ENCODE results near the gene PHLPP1. TPM values are rescaled to one million over a fixed set of nuclear protein-coding genes. Genes with fewer than 3 reads are reported as not detected.

Gene PHLPP1
- total RNA-seq = 1 to 10 TPM; 5.5 to 9.7 (median 8.0) TPM

DNA sequence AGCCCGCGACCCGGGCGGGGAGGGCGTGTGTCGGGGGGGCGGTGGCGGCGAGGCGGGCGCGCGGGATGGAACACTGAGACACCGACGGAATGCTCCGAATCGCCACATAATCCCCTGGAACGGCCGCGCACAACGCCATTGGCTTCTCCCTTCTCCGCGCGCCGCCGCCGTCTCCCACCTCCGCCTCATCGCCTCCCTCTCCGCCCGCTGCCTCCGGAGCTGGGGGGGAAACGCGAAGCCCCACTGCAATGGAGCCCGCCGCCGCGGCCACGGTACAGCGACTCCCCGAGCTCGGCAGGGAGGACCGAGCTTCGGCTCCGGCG lies at the start of gene PHLPP1:
TSS of gene PHLPP1 (plus strand) at position 106 of the 323 bp plus-strand sequence. CDS start at position 249, 143 bp downstream.
- TF ChIP-seq POLR2A (IDR thresholded peaks at IDR 0.05) = peak; percentile 78 to 92
- TF ChIP-seq, protein P1, sequence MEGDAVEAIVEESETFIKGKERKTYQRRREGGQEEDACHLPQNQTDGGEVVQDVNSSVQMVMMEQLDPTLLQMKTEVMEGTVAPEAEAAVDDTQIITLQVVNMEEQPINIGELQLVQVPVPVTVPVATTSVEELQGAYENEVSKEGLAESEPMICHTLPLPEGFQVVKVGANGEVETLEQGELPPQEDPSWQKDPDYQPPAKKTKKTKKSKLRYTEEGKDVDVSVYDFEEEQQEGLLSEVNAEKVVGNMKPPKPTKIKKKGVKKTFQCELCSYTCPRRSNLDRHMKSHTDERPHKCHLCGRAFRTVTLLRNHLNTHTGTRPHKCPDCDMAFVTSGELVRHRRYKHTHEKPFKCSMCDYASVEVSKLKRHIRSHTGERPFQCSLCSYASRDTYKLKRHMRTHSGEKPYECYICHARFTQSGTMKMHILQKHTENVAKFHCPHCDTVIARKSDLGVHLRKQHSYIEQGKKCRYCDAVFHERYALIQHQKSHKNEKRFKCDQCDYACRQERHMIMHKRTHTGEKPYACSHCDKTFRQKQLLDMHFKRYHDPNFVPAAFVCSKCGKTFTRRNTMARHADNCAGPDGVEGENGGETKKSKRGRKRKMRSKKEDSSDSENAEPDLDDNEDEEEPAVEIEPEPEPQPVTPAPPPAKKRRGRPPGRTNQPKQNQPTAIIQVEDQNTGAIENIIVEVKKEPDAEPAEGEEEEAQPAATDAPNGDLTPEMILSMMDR (IDR thresholded peaks at IDR 0.05 in 4 of 5, conservative IDR thresholded peaks at IDR 0.05 in 1 of 5) = no peak
- peaks cover 21 to 38% of the 10 kb centered on the region in 2 donors for H3K4me1 ChIP-seq
- H3K27me3 ChIP-seq = no peaks in the 10 kb centered on the region
- H3K4me3 ChIP-seq = peak within 1 kb of the TSS; percentile 72 to 85 (median 73)
- H3K9me3 ChIP-seq = no peaks in the 10 kb centered on the region
- ATAC-seq (peak in 1 of 2 donors; percentile 34), DNase-seq (no peak)
- in situ Hi-C loops (cut with MboI; ENCODE audit: low sequenced_read_pairs in 4 of 4) (loop anchor here (10.0 to 25.0 kb wide), 6 partner anchors 269 to 722 kb away; partner anchors contain the start of genes PIGN (in 1 of the 4), RELCH (in 1 of the 4) and VPS4B (in 1 of the 4)), intact Hi-C loops (cut with DNase I; ENCODE audit: low total_unique reads) (loop anchor here (1.0 to 5.0 kb wide), 8 partner anchors 67 to 707 kb away; partner anchors contain the start of genes KDSR, VPS4B and ZCCHC2)
- H3K36me3 ChIP-seq = no peaks in the 10 kb centered on the region
- peak within 1 kb of the TSS; percentile 92 to 95 (median 94) for H3K27ac ChIP-seq

DNA sequence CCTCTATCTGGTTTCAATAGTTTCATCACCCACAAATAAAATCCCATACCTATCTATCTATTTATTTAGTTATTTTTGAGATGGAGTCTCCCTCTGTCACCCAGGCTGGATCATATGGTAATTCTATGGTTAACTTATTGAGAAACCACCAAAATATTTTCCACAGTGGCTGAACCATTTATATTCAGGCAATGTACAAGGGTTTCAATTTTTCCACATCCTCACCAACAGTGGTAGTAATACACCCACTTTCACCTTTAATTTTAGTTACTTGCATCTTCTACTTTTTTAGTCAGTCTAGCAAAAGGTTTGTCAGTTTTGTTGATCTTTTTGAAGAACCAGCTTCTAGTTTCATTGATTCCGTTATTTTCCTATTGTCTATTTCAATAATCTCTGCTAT lies 46.1 kb upstream of the PHLPP1 start:
- in situ Hi-C loops (cut with MboI; ENCODE audit: low sequenced_read_pairs in 4 of 4) (no loop called here), intact Hi-C loops (cut with DNase I; ENCODE audit: low total_unique reads) (no loop called here)
- no peaks in the 10 kb centered on the region for H3K9me3 ChIP-seq
- TF ChIP-seq, protein P1 (IDR thresholded peaks at IDR 0.05 in 4 of 5, conservative IDR thresholded peaks at IDR 0.05 in 1 of 5) = no peak
- no peak for TF ChIP-seq POLR2A (IDR thresholded peaks at IDR 0.05)
- H3K4me1 ChIP-seq = no peaks in the 10 kb centered on the region
- DNase-seq (no peak), ATAC-seq (no peak)
- H3K4me3 ChIP-seq = no peak overlapping the region
- no peaks in the 10 kb centered on the region for H3K27me3 ChIP-seq
- H3K36me3 ChIP-seq = no peaks in the 10 kb centered on the region
- H3K27ac ChIP-seq = no peak overlapping the region

DNA sequence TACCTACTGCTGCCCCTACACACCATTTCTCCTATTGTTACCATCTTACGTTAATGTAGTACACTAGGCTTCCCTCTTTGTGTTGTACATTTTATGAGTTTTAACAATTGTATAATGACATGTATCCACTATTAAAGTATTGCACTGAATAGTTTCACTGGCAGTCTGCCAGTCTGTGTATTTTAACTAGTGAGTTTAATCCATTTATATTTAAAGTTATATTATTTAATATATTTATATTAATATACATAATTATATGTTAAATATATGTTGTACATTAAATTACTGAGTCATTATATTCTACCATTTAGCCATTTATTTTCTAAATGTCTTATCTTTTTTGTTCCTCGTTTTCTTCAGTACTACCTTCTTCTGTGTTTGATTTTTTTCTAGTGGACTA lies 44.8 kb upstream of the PHLPP1 start:
- no peak overlapping the region for H3K27ac ChIP-seq
- no peak for DNase-seq
- H3K27me3 ChIP-seq = no peaks in the 10 kb centered on the region
- no peak overlapping the region for H3K4me3 ChIP-seq
- TF ChIP-seq POLR2A (IDR thresholded peaks at IDR 0.05) = no peak
- TF ChIP-seq, protein P1 (IDR thresholded peaks at IDR 0.05 in 4 of 5, conservative IDR thresholded peaks at IDR 0.05 in 1 of 5) = no peak
- no peaks in the 10 kb centered on the region for H3K36me3 ChIP-seq
- no peaks in the 10 kb centered on the region for H3K4me1 ChIP-seq
- intact Hi-C loops (cut with DNase I; ENCODE audit: low total_unique reads) (no loop called here), in situ Hi-C loops (cut with MboI; ENCODE audit: low sequenced_read_pairs in 4 of 4) (no loop called here)
- no peaks in the 10 kb centered on the region for H3K9me3 ChIP-seq
- ATAC-seq = no peak

DNA sequence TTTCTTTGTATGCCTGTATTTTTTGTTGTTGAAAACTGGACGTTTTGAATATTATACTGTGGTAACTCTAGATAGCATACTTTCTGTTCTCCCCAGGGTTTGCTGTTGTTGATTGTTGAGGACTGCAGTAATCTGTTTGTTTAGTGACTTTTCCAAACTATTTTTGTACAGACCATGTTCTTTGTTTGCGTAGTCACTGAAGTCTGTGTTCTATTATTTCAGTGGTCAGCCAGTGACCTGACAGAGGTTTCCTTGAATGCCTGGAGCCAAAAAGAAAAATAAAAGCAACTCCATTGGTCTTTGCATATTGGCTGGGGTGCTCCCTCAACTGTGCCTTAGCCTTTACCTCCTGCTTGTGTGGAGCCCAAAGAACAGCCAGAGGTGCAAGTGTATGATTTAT lies 42.7 kb upstream of the PHLPP1 start:
- Histone ChIP-seq H3K27ac (no peak overlapping the region), H3K27me3 (no peaks in the 10 kb centered on the region), H3K4me3 (no peak overlapping the region), H3K4me1 (no peaks in the 10 kb centered on the region), H3K36me3 (no peaks in the 10 kb centered on the region), H3K9me3 (no peaks in the 10 kb centered on the region)
- in situ Hi-C loops (cut with MboI; ENCODE audit: low sequenced_read_pairs in 4 of 4) = no loop called here
- intact Hi-C loops (cut with DNase I; ENCODE audit: low total_unique reads) = no loop called here
- TF ChIP-seq, protein P1 (IDR thresholded peaks at IDR 0.05 in 4 of 5, conservative IDR thresholded peaks at IDR 0.05 in 1 of 5) = no peak
- DNase-seq = no peak
- ATAC-seq = no peak

All from gastrocnemius medialis (tissue), 4 donors.